Stimulated activated CD8-positive, alpha-beta memory T cell treated with anti-CD3 and anti-CD28 coated beads, Interleukin-4, amount 100 ng/mL, for 24 hours (primary cell): ENCODE results near the gene PKD1.

Experiments
- DNase-seq: peaks from one replicate; pipeline ENCODE4 v3.0.0-alpha.2; 2020; ENCODE audit warnings: low read depth

Gene PKD1

DNA sequence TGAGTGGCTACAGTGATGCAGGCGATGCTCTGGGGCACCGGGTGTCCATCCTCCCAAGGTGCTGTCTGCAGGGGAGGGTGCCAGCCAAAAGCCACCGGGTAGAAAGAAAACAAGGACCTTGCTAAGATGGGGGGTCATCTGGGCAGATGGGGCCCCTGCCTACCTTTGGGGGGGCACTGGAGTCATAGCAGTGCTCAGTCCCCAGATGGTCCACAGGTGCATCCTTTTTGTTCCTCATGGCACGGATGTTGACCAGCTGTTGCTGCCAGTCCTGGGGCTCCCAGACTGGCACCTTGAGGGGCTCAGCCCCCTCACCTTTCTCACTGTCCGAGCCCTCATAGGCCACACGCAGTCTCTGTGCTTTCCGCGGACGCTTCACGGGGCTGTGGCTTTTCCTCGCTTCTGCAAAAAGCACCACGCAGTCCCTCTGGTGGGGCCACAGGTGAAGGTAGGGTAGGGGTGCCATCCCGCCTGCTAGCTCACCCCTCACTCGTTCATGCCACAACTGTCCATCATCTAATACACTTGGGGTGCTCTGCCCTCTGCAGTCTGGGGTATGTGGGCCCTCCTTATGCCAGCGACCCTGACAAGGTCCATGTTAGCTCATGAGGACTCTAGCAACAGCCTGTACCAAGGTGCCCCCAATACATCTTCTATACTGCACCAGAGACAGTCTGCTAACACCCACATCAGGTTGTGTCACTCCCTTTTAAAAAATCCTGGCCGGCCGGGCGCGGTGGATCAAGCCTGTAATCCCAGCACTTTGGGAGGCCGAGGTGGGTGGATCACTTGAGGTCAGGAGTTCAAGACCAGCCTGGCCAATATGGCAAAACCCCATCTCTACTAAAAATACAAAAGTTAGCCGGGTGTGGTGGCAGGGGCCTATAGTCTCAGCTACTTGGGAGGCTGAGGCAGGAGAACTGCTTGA, 89.5 kb downstream of the PKD1 start:
- no peak for DNase-seq

DNA sequence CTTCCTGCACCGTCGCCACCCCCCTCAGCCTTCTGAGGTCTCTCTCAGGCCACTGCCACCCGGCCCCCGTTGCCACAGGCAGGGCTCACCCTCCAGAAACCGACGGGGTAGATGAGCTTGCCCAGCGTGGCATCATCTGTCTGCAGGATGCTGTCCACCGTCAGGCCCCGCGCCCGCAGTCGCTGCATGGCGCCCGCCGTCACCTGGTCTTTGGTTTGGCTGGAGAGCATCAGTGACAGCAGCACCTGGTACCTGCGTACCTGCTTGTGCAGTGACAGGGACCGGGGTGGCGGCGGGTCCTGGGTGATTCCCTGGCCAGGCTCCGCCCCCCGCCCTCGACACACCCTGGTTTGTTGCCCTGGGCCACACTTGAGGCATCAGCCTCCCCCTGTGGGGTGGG, 91.2 kb downstream of the PKD1 start:
- DNase-seq: no peak

DNA sequence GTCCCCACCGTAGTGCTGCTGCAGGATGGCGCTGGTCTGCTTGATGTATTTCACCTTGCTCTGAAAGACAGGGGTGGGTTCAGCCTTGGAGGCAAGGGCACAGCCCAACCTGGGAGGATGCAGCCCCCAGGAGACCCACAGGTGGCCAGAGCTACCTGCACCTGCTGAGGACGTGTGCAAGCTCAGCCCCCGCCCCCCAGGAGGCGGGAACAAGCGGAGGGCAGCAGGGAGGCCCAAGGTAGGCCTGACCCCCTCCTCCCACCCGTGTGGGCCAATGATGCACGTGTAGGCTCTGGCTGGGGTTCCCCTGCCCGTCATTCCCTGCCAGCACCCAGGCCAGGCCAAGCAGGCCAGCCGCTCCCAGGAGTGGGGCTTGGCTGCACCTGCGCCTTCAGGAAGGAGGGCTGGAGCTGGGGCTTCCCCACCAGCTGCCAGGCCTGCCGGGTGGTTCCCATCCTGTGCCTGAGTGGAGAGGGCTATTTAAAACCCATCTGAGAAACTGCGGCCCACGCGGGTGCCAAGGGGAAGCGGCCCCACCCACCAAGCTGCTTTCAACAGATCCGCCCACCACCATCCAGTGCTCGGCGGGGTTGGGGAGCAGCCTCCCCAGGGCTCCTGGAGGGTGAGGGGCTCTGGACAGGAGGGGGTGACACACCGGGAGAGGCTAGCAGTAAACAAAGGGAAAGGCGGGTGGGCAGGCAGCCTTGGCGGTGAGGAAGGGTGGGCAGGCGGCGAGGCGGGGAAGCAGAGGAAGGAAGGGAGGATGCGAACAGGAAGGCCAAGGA, 91.8 kb downstream of the PKD1 start:
- no peak for DNase-seq

DNA sequence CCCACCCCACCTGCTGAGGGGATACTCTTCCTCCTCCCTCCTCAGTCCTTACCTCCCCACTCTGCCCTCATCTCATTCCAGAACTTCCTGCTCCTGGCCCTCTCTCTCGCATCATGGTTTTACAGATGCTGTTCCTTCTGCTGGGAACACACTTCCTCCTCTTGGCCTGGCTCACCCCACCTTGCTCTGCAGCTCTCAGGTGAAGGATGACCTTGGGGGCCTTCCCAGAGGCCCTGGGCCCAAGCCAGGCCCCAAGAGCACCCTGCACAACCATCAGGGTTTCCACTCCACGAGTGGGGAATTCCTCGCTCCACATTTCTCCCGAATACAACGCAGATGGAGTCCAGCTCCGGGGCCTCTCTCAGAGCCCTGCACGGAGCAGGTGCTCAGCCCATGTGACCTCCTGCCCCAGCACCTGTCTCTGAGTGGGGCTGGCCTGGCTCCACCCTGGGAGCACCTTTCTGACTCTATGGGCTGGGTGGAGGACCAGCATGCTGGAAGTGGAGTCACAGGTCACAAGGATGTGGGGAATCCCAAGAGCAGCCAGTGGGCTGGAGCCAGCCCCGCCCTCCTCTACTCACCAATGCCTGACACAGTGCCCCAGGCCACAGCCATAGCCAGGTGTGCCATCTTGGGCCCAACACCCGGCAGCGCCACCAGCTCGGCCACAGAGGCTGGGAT, 92.6 kb downstream of the PKD1 start:
- DNase-seq: no peak

DNA sequence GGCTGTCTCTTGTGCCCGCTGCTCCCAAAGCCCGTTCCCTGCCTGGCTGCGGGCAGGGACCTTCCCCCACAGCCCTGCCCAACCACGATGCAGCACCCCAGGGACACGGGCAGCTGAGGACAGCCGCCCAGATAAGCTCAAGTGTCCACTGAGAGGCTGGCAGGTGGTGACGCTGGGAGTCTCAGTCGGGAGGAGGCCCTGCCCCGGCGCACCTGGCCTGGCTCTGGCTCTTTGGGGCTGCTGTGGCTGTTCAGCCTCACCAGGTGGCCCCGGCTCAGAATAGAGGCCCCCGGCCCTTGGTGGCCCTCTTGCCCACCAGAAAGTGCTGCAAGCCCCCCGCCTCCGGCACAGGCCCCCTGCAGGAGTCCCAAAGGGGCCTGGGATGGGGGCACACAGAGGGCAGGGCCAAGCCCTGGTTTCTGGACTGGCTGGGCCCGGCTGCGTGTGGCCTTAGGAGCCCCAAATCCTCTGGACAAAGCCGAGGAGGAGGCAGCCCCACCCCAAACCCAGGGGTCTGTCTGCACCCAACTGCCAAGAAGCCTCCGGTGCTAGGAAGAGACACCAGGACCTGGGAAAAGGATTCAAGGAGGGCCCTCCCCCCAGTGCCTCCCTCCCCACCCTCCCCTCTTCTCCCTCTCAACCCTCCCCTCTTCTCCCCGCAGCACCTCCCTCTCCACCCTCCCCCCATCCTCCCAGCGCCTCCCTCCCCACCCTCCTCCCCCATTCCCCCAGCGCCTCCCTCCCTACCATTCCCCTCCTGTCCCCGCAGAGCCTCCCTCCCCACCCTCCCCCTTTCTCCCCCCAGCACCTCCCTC, 93.3 kb downstream of the PKD1 start:
- DNase-seq: no peak

DNA sequence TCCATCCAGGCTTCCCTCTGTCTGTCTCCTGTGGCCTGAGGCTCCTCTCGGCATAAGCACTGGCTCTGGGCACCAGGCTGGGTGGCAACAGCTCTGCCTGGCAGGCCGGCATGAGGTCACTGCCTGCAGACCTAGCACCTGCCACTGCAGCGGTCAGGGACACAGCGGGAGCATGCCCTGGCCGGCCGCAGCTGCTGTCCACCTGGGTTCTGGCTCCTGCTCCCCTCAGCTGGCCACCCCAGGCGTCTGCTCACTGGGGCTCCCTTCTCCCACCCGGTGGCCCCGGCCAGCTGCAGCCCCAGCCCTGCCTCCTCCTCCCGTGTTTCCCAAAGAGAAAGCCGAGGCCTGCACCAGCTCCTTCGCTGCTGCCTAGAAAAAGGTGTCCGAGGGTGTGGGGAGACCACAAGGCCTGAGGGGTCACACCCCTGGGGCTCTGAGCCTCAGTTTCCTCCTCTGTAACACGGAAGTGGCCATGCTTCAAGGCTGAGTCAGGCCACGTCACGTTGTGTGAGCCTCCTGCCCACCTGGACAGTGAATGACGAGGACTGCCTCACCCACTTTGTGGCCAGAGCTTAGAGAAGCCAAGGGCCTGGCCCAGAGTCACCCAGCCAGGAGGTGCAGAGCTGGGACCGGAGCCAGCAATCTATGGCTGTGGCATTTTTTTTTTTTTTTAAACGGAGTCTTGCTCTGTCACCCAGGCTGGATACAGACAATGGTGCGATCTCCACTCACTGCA, 94.7 kb downstream of the PKD1 start:
- DNase-seq: no peak

DNA sequence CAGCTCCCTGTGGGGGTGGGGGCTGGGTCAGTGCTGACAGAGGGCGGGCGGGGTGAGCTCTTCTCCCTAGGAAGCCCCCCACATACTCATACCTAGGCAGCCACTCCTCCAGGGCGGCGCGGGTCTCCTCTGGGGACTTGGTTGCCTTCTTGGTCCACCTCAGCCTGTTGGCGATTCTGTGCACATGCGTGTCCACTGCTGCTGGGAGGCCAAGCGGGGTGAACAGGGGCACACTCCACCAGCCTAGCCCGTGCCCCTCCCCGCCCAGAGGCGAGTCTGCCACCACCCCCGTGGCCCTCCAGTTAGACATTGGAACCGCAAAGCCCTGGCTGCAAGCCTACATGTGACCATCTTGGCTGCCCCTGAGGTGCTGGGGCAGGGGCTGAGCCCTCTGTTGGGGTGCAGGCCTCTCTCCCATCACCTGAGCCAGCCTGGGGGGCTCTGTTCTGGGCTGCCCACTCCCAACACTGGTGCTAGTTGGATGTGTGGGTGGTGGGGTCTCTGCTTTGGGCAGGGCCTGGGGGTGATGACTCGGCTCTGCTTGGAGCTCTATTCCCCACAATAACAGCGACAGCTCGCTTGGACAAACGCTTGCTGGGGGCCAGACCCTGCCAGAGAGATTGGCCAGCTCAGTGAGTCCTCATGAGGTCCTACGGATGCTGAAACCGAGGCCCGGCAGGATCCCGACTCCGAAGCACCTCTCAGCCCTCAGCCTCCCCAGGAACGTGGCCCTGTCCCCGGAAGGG, 95.5 kb downstream of the PKD1 start:
- DNase-seq: no peak

DNA sequence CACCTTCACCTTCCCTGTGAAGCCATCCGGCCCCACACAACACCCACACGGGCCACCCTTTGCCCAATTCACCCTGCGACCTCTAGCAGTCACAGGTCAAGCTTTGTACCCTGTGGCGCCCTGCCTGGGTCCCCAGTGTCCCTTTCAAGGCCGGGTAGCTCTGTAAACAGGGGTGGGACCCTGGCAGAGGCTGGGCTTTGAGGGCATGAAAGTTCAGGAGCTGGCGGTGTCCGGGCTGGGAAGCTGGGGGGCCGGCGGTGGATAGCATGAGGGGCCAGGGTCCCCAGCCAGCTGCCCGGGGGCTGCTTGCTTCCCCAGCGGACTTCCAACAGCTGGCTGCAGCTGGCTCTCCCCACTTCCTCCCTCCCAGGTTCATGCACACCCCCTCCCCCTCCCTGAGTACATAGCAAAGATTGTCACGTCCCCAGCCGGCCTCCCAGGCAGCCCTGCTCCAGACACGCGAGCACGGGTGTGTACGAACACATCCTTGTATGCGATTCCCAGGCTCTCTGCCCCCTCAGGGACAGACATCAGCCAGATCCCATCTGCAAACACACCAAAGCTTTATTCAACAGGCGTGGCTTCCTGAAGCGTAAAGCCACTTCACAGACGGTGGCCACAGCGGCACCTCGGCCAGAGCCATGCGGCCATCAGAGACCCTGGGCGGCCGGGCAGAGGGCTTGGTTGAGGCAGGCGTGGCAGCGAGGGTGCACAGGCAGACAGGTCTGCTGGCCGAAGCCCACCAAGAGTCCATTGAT, 96.2 kb downstream of the PKD1 start:
- no peak for DNase-seq
